Coronary artery (tissue), 2 donors: Measurements from ENCODE around the gene ZNF785.
"Not testable (repeated sequence)": the region's sequence is repeated elsewhere in the genome, so short reads cannot be mapped to it uniquely, and the experiment has no call there.

Experiments used
- DNase-seq: peaks from one replicate; pipeline ENCODE4 v3.0.0-alpha.2; 2017; ENCODE audit warnings: low spot score
- H3K27ac ChIP-seq, 2 donors: fragments of 200-600 bp; sonication (generic); one replicate each; pipeline ENCODE4 v1.5.1; 2016 to 2019
- H3K4me3 ChIP-seq: fragments of 200-600 bp; sonication (generic); 2 replicates; pipeline ENCODE4 v1.5.1; 2016; ENCODE audit warnings: mild to moderate bottlenecking, moderate library complexity
- TF ChIP-seq, protein P1 (sequence below): fragments of 200-600 bp; sonication (generic); IDR thresholded peaks from one replicate; pipeline ENCODE4 v1.5.1; 2019; ENCODE audit warnings: antibody characterized with exemption

Gene ZNF785

DNA sequence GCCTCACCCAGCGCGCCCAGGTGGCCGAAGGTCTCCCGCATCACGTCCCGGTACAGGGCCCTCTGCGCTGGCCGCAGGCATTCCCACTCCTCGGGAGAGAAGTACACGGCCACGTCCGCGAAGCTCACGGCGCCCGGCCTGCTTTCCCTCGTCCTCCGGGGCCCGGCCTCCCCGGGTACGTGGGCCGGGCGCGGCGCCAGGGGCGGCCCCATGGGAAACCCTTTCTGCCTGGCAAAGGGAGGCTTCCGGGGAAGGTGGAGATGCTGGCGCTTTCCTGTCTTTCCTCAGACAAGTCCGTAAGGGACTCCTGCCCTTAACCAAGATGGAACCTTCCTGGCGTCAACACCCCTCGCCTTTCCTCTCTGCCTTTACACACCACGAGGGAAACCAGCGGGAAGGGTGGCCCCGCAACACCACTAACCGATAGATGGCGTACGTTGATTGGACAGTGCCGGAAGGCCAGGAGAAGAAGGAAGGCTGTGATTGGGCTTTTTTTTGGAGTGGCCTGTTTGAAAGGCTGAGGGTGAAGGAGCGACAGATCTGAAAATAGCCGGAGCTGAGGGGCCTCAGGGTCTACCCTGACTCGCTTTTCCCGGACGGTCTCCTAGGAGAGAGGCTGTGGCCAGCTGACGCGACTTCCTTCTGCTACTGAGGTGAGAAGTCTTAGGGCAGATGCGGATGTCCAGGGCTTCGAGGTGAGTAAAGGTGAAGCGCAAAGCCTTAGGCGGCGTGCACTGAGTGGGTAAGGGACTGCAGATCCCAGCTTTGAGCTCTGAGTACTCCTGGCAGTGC is at the start of gene ZNF785:
Gene ZNF785 (minus strand): TSS at position 298 of the 792 bp plus-strand sequence. CDS start 86 bp downstream, at position 212.
- H3K27ac ChIP-seq: peak within 1 kb of the TSS; percentile 90 to 95
- H3K4me3 ChIP-seq: peak within 1 kb of the TSS; percentile 87
- TF ChIP-seq, protein P1, sequence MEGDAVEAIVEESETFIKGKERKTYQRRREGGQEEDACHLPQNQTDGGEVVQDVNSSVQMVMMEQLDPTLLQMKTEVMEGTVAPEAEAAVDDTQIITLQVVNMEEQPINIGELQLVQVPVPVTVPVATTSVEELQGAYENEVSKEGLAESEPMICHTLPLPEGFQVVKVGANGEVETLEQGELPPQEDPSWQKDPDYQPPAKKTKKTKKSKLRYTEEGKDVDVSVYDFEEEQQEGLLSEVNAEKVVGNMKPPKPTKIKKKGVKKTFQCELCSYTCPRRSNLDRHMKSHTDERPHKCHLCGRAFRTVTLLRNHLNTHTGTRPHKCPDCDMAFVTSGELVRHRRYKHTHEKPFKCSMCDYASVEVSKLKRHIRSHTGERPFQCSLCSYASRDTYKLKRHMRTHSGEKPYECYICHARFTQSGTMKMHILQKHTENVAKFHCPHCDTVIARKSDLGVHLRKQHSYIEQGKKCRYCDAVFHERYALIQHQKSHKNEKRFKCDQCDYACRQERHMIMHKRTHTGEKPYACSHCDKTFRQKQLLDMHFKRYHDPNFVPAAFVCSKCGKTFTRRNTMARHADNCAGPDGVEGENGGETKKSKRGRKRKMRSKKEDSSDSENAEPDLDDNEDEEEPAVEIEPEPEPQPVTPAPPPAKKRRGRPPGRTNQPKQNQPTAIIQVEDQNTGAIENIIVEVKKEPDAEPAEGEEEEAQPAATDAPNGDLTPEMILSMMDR: no peak
- peak; percentile 98 for DNase-seq

DNA sequence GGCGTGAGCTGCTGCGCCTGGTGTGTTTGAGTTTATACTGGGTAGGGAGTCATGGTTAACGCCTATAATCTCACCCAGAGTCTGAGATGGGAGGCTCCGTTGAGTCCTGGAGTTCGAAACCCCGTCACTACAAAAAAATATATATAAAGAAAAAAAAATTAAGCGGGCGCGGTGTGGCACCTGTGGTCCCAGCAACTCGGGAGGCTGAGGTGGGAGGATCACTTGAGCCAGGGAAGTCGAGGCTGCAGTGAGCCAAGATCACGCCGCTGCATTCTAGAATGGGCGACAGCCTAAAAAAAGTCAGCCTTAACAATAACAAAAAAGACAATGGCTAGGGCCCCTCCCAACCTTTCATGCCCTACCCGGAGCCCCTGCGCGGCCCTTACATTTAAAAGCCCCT is 48.0 kb upstream of the ZNF785 start:
- Histone ChIP-seq H3K27ac (peak overlapping the region; percentile 75 to 96), H3K4me3 (peak overlapping the region; percentile 85)
- TF ChIP-seq, protein P1: no peak
- no peak for DNase-seq

DNA sequence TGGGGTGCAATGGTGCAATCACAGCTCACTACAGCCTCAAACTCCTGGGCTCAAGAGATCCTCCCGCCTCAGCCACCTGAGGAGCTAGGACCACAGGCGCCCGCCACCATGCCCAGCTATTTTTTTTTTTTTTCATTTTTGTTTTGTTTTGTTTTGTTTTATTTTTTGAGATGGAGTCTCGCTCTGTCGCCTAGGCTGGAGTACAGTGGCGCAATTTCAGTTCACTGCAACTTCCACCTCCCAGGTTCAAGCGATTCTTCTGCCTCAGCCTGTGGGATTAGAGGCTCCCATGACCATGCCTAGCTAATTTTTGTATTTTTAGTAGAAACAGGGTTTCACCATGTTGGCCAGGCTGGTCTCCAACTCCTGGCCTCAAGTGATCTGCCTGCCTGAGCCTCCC is 47.0 kb upstream of the ZNF785 start:
- not testable (repeated sequence) for H3K27ac ChIP-seq, H3K4me3 ChIP-seq, DNase-seq

DNA sequence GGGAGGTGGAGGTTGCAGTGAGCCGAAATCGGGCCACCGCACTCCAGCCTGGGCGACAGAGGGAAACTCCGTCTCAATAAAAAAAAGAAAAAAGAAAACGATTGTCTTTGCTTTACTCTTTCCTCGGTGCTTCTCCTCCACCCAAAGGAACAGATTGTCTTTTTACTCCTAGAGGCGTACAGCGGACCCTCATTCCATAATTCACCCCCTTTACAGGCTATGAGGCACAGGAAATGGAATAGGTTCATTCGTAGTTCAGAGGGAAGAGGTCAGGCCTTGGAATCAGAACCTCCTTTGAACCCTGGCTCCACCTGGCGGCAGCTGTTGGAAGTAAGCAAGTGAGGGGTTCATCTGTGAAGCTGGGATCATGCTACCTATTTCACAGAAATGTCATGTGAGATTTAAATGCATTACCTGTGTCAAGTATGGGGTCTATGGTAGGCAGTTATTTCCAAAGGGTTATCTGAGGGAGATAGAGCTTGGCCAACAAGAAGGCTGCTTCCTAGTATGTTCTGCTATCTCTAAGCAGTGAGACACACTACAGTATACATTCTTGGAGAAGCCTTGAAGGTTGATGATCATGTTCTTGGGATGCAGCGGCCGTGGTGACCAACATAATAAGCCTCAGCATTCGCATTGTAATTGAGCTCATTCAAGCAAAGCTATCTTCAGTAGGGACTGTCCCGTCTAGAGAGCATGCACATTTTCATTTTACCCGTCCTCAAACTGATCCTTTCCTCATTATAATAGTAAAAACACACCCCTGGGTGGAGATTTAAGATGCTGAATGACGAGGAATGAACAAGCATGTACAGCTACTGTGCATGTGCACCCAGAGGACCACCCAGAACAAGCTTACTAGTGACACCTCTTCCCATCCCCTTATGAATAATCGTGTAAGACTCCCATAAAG is 43.4 kb upstream of the ZNF785 start:
- no peak overlapping the region for H3K27ac ChIP-seq
- TF ChIP-seq, protein P1: peak; percentile 80
- peak overlapping the region; percentile 29 for H3K4me3 ChIP-seq
- no peak for DNase-seq

DNA sequence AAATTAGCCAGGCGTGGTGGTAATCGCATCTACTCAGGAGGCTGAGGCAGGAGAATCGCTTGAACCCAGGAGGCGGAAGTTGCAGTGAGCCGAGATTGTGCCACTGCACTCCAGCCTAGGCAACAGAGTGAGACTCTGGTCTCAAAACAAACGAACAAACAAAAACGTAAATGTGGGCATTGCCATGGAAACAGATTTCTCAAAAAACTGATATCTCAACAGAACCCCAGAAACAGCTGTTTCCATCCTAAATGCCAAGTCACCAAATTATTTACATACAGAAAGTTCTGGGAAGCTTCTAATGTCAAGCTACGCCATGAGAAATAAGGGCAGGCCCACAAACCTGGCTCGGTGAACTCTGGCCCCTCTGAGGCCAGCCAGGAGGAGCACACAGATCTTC is 40.7 kb upstream of the ZNF785 start:
- DNase-seq: no peak
- Histone ChIP-seq H3K27ac (no peak overlapping the region), H3K4me3 (no peak overlapping the region)
- TF ChIP-seq, protein P1: no peak

DNA sequence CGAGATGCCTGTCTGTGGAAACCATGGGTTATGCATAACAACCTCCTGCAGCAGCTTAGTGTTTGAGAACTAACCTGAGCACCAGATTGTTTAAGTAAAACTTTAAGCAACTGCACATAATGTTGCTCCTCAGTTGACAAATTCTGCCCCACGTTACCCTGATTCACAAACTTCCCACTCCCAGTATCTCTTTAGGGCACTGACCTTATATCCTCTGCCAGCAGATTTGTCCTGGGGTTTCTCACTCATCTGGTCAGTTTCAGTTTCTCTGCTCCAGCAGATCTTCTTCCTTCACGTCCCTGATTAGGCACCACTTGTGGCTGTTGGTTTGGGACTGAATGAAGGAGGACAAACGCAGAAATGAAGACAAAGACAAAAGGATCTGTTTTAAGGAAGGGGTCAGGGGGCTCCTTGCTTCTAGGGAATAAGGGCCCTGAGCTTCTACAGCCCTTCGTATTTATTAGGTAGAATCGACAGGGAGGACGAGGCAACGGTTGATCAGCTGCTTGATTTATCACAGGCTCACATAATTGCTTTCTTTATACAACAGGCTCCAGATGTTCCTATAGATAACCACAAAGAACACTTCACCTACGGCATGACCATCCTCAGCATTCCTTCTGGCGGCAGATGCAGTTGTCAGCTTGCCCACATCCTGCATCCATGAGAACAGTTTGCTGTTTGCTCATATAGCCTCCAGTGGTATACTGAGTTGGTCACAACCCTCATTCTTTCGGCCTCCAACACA is 38.2 kb upstream of the ZNF785 start:
- Histone ChIP-seq H3K27ac (no peak overlapping the region), H3K4me3 (no peak overlapping the region)
- no peak for DNase-seq
- TF ChIP-seq, protein P1: no peak

DNA sequence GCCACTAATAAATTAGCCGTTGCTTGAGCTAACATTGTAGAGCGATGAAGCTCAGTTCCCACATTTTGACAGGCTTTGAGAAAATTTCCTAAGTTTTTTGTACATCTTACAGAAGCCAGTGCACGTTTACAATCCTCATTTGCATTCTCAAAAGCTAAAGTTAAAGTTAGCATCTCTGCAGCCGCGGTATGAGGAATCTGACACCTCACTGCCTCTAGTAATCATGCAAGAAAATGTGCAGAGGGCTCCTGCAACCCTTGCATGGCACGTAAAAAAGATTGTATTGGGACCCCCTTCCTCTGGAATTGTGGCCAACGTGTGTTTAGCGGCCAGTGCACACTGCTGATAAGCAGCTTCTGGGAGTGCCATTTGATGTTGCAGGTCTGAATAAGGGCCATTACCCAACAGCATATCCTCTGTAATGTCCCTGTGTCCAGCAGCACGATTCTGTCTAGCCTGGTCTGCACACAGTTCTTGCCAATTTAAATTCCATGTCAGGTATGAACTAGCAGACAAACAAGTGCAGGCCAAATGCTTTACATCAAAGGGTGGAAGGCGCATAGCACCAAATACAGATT is 37.0 kb upstream of the ZNF785 start:
- no peak overlapping the region for H3K27ac ChIP-seq
- TF ChIP-seq, protein P1: no peak
- DNase-seq: no peak

More for the DNA sequence above, 37.0 kb upstream of the ZNF785 start:
- no peak overlapping the region for H3K4me3 ChIP-seq
